NB4 (cell line): ENCODE measurements around the gene FUT8.

Source experiments
- DNase-seq: peaks from one replicate; pipeline ENCODE4 v3.0.0; 2010; ENCODE audit warnings: low read depth
- H3K4me3 ChIP-seq: one replicate; pipeline ENCODE4 v1.5.1; 2011; ENCODE audit warnings: mild to moderate bottlenecking, low read depth, low read length, moderate library complexity
- MYC ChIP-seq: IDR thresholded peaks from 2 replicates; pipeline ENCODE4 v1.6.1; 2011; ENCODE audit warnings: low read depth, low read length
- POLR2A ChIP-seq: IDR thresholded peaks from 2 replicates; pipeline ENCODE4 v1.6.1; 2011; ENCODE audit warnings: mild to moderate bottlenecking; ENCODE audit not compliant: insufficient read length; ENCODE audit errors: extremely low read depth
- TF ChIP-seq, protein P1 (sequence below): IDR thresholded peaks from one replicate; pipeline ENCODE4 v1.5.1; 2012; ENCODE audit warnings: low read depth, low read length
- TF ChIP-seq, protein P2 (sequence below): IDR thresholded peaks from 2 replicates; pipeline ENCODE4 v1.6.1; 2011; ENCODE audit warnings: low read depth, low read length

Gene FUT8

DNA sequence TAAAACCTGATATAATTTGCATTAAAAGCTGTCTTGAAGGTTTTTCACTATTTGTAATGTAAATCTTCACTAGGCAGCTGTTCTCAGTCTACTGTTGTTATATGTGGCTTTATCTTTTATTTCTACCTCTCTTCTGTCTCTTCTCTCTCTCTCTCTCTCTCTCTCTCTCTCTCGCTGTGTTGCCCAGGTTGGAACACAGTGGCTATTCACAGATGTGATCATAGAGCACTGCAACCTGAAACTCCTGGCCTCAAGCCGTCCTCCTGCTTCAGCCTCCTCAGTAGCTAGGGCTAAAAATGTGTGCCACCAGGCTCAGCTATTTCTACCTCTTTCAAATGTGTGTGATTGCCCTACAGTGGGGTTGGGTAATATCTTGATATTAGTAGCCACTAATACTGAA lies 21.1 kb downstream of the FUT8 start:
- DNase-seq: no peak

DNA sequence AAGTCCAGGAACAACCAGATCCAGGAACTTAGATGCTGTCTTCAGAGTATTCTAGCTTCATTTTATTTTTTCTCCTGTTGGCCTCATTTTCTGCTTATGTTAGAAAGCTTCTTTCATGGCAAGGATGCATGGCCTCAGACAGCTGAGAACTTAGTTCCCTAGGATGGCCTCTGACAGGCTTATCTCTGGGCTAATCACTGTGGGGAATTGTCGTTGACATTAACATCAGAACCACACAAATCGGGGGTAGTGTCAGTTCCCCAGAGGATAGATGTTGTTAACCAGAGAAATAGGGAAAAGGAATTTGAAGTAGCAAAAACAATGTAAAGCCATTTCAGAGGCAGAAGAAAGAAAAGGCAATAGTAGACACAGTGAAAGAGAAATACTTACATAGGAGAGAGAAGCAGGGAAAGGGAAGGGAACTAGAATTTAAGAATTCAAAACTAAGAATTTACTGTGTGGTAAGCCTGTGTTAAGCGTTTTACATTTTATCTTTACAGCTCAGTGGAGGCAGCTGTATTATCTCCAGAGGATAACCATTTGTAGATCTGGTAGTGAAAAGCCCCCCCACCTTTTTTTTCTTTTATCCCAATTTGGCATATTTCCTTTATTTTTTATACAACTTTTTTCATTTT lies 21.8 kb downstream of the FUT8 start:
- peak; percentile 65 for DNase-seq
- H3K4me3 ChIP-seq: no peak overlapping the region
- TF ChIP-seq, protein P1, sequence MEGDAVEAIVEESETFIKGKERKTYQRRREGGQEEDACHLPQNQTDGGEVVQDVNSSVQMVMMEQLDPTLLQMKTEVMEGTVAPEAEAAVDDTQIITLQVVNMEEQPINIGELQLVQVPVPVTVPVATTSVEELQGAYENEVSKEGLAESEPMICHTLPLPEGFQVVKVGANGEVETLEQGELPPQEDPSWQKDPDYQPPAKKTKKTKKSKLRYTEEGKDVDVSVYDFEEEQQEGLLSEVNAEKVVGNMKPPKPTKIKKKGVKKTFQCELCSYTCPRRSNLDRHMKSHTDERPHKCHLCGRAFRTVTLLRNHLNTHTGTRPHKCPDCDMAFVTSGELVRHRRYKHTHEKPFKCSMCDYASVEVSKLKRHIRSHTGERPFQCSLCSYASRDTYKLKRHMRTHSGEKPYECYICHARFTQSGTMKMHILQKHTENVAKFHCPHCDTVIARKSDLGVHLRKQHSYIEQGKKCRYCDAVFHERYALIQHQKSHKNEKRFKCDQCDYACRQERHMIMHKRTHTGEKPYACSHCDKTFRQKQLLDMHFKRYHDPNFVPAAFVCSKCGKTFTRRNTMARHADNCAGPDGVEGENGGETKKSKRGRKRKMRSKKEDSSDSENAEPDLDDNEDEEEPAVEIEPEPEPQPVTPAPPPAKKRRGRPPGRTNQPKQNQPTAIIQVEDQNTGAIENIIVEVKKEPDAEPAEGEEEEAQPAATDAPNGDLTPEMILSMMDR: no peak
- TF ChIP-seq, protein P2, sequence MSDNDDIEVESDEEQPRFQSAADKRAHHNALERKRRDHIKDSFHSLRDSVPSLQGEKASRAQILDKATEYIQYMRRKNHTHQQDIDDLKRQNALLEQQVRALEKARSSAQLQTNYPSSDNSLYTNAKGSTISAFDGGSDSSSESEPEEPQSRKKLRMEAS: no peak
- TF ChIP-seq MYC: no peak
- TF ChIP-seq POLR2A: no peak

More for the DNA sequence above, 21.1 kb downstream of the FUT8 start:
- TF ChIP-seq, protein P1: no peak
- TF ChIP-seq POLR2A: no peak
- TF ChIP-seq, protein P2: no peak
- no peak for TF ChIP-seq MYC
- H3K4me3 ChIP-seq: no peak overlapping the region

DNA sequence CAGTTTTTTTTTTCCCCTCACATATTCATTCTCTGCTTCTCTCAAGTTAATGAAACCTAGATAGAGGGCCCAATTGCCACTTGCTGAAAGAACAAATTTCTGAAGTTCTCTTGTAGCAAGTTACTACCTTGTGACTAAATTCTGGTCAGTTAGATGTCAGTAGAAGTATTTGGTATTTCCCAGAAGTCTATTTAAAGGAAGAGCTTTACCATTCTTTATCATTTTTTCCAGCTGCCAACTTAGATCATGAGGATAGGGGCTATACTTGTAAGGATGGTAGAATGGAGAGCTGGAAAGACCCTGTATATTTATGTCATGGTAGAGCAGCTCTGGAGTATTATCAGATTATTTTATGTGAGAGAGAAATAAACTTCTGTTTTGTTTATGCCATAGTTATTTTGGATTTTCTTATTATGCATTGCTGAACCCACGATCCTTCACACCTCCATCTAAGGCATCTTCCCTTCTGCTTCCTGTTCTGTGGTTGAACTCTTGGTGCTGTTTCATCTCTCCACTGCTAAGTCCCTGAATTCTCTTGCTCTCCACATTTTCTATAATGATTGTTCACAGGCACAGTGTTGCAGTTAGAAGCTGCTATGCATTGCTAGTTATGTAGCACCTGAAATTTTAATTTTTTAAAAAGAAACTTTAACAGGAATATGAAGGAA lies 25.9 kb downstream of the FUT8 start:
- DNase-seq: no peak
- TF ChIP-seq POLR2A: no peak
- TF ChIP-seq, protein P2: no peak
- TF ChIP-seq MYC: no peak
- TF ChIP-seq, protein P1: no peak
- no peak overlapping the region for H3K4me3 ChIP-seq

DNA sequence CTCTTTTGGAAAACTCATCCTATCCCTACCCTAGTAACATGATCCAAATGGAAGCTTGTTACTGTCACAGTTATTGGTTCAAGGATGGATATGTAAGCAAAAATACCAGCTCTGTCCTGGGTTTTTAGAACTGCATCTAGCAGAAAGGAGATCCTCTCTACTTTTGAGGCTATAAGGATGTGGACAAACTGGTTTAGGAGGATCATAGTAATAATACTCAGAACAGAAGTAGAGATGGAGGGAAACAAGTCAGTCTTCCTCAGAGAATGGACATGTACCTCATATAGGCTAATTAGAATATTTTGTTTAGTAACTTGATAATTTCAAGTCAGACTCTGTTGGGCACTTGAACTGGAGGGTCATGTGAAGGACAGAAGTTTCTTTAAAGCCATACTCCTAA lies 26.6 kb downstream of the FUT8 start:
- no peak for DNase-seq
- TF ChIP-seq, protein P2: no peak
- TF ChIP-seq POLR2A (no peak), MYC (no peak)
- TF ChIP-seq, protein P1: no peak
- H3K4me3 ChIP-seq: no peak overlapping the region

DNA sequence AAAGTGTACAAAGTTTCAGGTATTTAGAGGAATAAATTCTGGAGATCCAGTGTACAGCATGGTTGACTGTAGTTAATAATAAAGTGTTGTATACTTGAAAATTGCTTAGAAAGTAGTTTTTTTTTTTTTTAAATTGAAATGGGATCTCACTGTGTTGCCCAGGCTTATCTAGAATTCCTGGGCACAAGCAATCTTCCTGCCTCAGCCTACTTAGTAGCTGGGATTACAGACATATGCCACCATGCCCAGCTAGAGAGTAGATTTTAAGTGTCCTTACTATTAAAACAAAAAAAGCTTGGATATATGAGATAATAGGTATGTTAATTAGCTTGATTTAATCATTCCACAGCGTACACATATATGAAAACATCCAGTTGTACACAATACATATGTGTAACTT lies 27.7 kb downstream of the FUT8 start:
- TF ChIP-seq POLR2A (no peak), MYC (no peak)
- TF ChIP-seq, protein P1: no peak
- TF ChIP-seq, protein P2: no peak
- no peak for DNase-seq
- no peak overlapping the region for H3K4me3 ChIP-seq
